HCT116 (cell line): Measurements from ENCODE around the gene COX5B. TPM values are rescaled to one million over a fixed set of nuclear protein-coding genes. Genes with fewer than 3 reads are reported as not detected.
A peak's percentile ranks its signal among the peaks of the same experiment; 100 is the strongest.

ENCODE experiments used
- ATAC-seq: fragments of 200-7000 bp; cut with Tn5 transposase; 2 replicates; pipeline ENCODE4 v1.9.1; 2020; ENCODE audit warnings: mild to moderate bottlenecking, moderate library complexity
- BruUV-seq: library from RNA; stranded (reverse); fragments of 400-500 nt; replicated peaks from 2 replicates; lab custom pipeline; 2021; lab: Mats Ljungman, UMichigan
- CTCF ChIA-PET: fragments of 300-600 bp; sonication (Branson Sonifier 250); formaldehyde crosslinking; loops from one replicate; lab custom pipeline; 2021; ENCODE audit warnings: antibody characterized with exemption; lab: Charles Lee
- POLR2A ChIA-PET: fragments of 300-600, 350-600 bp; sonication (Branson Sonifier 250); formaldehyde crosslinking; loops from one replicate; lab custom pipeline; 2021; ENCODE audit warnings: antibody characterized with exemption; lab: Charles Lee
- RAD21 ChIA-PET, 2 experiments: fragments of 300-600 bp; sonication (Branson Sonifier 250); formaldehyde crosslinking; loops; one replicate each; lab custom pipeline; 2023; ENCODE audit warnings: low total read pairs in 2 of 2; ENCODE audit not compliant: uncharacterized antibody in 2 of 2, unreplicated experiment in 2 of 2, low non-redundant PET in 1 of 2; lab: Charles Lee
- DNase-seq: peaks from one replicate; pipeline ENCODE4 v3.0.0-alpha.2; 2010; ENCODE audit warnings: low read depth, low spot score
- H2AFZ ChIP-seq: fragments of 200-600 bp; shearing (Covaris generic), sonication (generic); 2 replicates; pipeline ENCODE4 v1.6.1; 2017; ENCODE audit warnings: low read depth, mixed run types, mixed read lengths, antibody characterized with exemption, low read length; ENCODE audit not compliant: poor library complexity, severe bottlenecking
- H3K27ac ChIP-seq: 2 replicates; pipeline ENCODE4 v1.5.1; 2012; ENCODE audit warnings: low read depth, low read length
- H3K27me3 ChIP-seq: fragments of 200-600 bp; sonication (generic); 2 replicates; pipeline ENCODE4 v1.6.1; 2016; ENCODE audit warnings: mixed run types, low read length, mixed read lengths; ENCODE audit not compliant: insufficient read depth
- H3K36me3 ChIP-seq, 2 experiments: fragments of 200-500 bp in 1 of 2; fragments of 200-600 bp in 1 of 2; sonication (Bioruptor generic) in 1 of 2; sonication (generic) in 1 of 2; 2 replicates each; pipeline versions ENCODE4 v1.5.1 to v1.6.1; 2014 to 2016; ENCODE audit warnings: low read length in 2 of 2, inconsistent platforms in 1 of 2, mixed read lengths in 1 of 2, mixed run types in 1 of 2; ENCODE audit not compliant: insufficient read depth in 2 of 2, control insufficient read depth in 1 of 2
- H3K4me1 ChIP-seq, 2 experiments: fragments of 200-600 bp in 1 of 2; sonication (generic) in 1 of 2; 2 replicates each; pipeline versions ENCODE4 v1.5.1 to v1.6.1; 2012 to 2017; ENCODE audit warnings: low read length in 2 of 2, inconsistent platforms in 1 of 2, mild to moderate bottlenecking in 1 of 2, mixed read lengths in 1 of 2, mixed run types in 1 of 2, moderate library complexity in 1 of 2; ENCODE audit not compliant: insufficient read depth in 2 of 2, control insufficient read depth in 1 of 2
- H3K4me2 ChIP-seq: fragments of 200-600 bp; sonication (generic); 2 replicates; pipeline ENCODE4 v1.6.1; 2017; ENCODE audit warnings: mixed run types, low read length, mixed read lengths
- H3K4me3 ChIP-seq, 2 experiments: fragments of 200-600 bp in 1 of 2; sonication (generic) in 1 of 2; replicated peaks in 1 of 2; 2 replicates each; pipeline ENCODE4 v1.5.1; 2011 to 2016; ENCODE audit warnings: low read length in 2 of 2, control low read depth in 1 of 2, low read depth in 1 of 2, mild to moderate bottlenecking in 1 of 2, mixed read lengths in 1 of 2, mixed run types in 1 of 2
- H3K79me2 ChIP-seq: fragments of 200-600 bp; sonication (generic); 2 replicates; pipeline ENCODE4 v1.6.1; 2017; ENCODE audit warnings: mild to moderate bottlenecking, mixed run types, low read length, moderate library complexity, mixed read lengths; ENCODE audit not compliant: insufficient read depth
- H3K9ac ChIP-seq: fragments of 200-600 bp; sonication (generic); 2 replicates; pipeline ENCODE4 v1.6.1; 2016; ENCODE audit warnings: low read length, mixed read lengths
- H3K9me2 ChIP-seq: fragments of 200-600 bp; sonication (generic), shearing (Covaris generic); 2 replicates; pipeline ENCODE4 v1.6.1; 2017; ENCODE audit warnings: mixed run types, mild to moderate bottlenecking, moderate library complexity; ENCODE audit not compliant: insufficient read depth
- H3K9me3 ChIP-seq, 2 experiments: fragments of 200-500 bp in 1 of 2; fragments of 200-600 bp in 1 of 2; sonication (Bioruptor generic) in 1 of 2; sonication (generic) in 1 of 2; 2 replicates each; pipeline ENCODE4 v1.6.1; 2014 to 2017; ENCODE audit warnings: low read length in 2 of 2, mixed read lengths in 2 of 2, inconsistent platforms in 1 of 2, low read depth in 1 of 2, mild to moderate bottlenecking in 1 of 2, mixed run types in 1 of 2, moderate library complexity in 1 of 2; ENCODE audit not compliant: control insufficient read depth in 1 of 2, insufficient read depth in 1 of 2
- H4K20me1 ChIP-seq: fragments of 200-600 bp; sonication (generic), shearing (Covaris generic); 2 replicates; pipeline ENCODE4 v1.6.1; 2017; ENCODE audit warnings: mixed run types, mild to moderate bottlenecking, moderate library complexity; ENCODE audit not compliant: insufficient read depth
- CTCF ChIP-seq, 3 experiments: fragments of 200-600 bp in 1 of 3; sonication (generic) in 1 of 3; IDR thresholded peaks in 2 of 3; conservative IDR thresholded peaks in 1 of 3; 2 replicates each; pipeline ENCODE4 v1.5.1; 2012 to 2017; ENCODE audit warnings: low read depth in 2 of 3, low read length in 2 of 3, antibody characterized with exemption in 1 of 3, borderline replicate concordance in 1 of 3, control low read depth in 1 of 3, mild to moderate bottlenecking in 1 of 3, mixed read lengths in 1 of 3, mixed run types in 1 of 3, moderate library complexity in 1 of 3; ENCODE audit not compliant: insufficient read depth in 1 of 3
- MAX ChIP-seq: IDR thresholded peaks from 2 replicates; pipeline ENCODE4 v1.6.1; 2012
- POLR2A ChIP-seq: IDR thresholded peaks from 2 replicates; pipeline ENCODE4 v1.7.0; 2011; ENCODE audit warnings: borderline replicate concordance; ENCODE audit not compliant: insufficient read depth, insufficient read length; ENCODE audit errors: extremely low read depth
- RAD21 ChIP-seq: IDR thresholded peaks from 2 replicates; pipeline ENCODE4 v1.6.1; 2012; ENCODE audit warnings: low read depth, mild to moderate bottlenecking
- YY1 ChIP-seq: IDR thresholded peaks from 2 replicates; pipeline ENCODE4 v1.6.1; 2011; ENCODE audit warnings: low read length, low read depth, moderate library complexity, mild to moderate bottlenecking; ENCODE audit not compliant: insufficient replicate concordance; ENCODE audit errors: extremely low read depth
- intact Hi-C: fragments of 100-400 bp; cut with micrococcal nuclease; formaldehyde crosslinking; loops from 2 replicates; pipeline ENCODE4 v1.10.0; 2022
- total RNA-seq: library from RNA; stranded (reverse); gene quantifications from one replicate; pipeline ENCODE4 v1.2.1, GENCODE V29; 2021; ENCODE audit not compliant: unreplicated experiment

Gene COX5B
- total RNA-seq, 1 experiment from 2014 or later = 283 TPM

GRCh38 chr2:97697252-97698235 is 51.7 kb downstream of the COX5B start:
- BruUV-seq = no TSS peak
- ChIA-PET RAD21 (interaction anchor here (0.8 to 2.1 kb wide), 4 partner anchors 33 to 107 kb away, joined by 3 to 9 read pairs (median 4); no protein-coding TSS in a partner anchor), CTCF (interaction anchor here (0.8 to 5.5 kb wide), 5 partner anchors 11 to 687 kb away, joined by 3 to 89 read pairs (median 7); partner anchors contain the start of genes ACTR1B and ANKRD36B), POLR2A (interaction anchor here (0.7 to 1.3 kb wide), 2 partner anchors 33 to 107 kb away, joined by 3 to 5 read pairs; partner anchors contain the start of gene ACTR1B)
- no peaks in the 10 kb centered on the region for H3K79me2 ChIP-seq
- intact Hi-C loops = loop anchor here (1.0 kb wide), 2 partner anchors 33 to 106 kb away; partner anchors contain the start of gene ACTR1B
- DNase-seq (peak; percentile 71), ATAC-seq (peak; percentile 85)
- H4K20me1 ChIP-seq = no peaks in the 10 kb centered on the region
- H3K4me3 ChIP-seq = no peak overlapping the region
- H3K4me2 ChIP-seq = peak overlapping the region; percentile 46
- H3K36me3 ChIP-seq = no peaks in the 10 kb centered on the region
- no peak overlapping the region for H3K9ac ChIP-seq
- no peaks in the 10 kb centered on the region for H3K27me3 ChIP-seq
- TF ChIP-seq POLR2A (no peak), RAD21 (peak; percentile 100), MAX (no peak), CTCF (IDR thresholded peaks at IDR 0.05 in 2 of 3, conservative IDR thresholded peaks at IDR 0.05 in 1 of 3; ENCODE audit: borderline replicate concordance in 1 of 3, insufficient read depth in 1 of 3, low read depth in 2 of 3, low read length in 2 of 3) (peak; percentile 85 to 99 (median 92)), YY1 (peak; percentile 78)
- TF ChIP-seq, all 23 proteins: peak for 3
- Histone ChIP-seq H3K4me1 (peaks cover 0 to 5% of the 10 kb centered on the region in 2 experiments; a peak in 1 of 4 replicates), H2AFZ (peak overlapping the region; percentile 79), H3K27ac (no peak overlapping the region), H3K9me2 (no peaks in the 10 kb centered on the region), H3K9me3 (no peaks in the 10 kb centered on the region)

Other genes starting within 250 kb of the COX5B start
- gene ANKRD36B, start 56.2 kb upstream of the COX5B start, total RNA-seq = 16.5 TPM
- gene ACTR1B, start 18.0 kb downstream of the COX5B start, total RNA-seq = 42.8 TPM
- 3.0 TPM for gene C2orf92, start 23.7 kb downstream of the COX5B start, total RNA-seq
- 0.91 TPM for gene ZAP70, start 67.5 kb downstream of the COX5B start, total RNA-seq